H1 (cell line): ENCODE results near the gene ATXN1L. TPM values are rescaled to one million over a fixed set of nuclear protein-coding genes. Genes with fewer than 3 reads are reported as not detected.

Experiments
- CTCF ChIA-PET: fragments of 300-600 bp; sonication (Branson Sonifier 250); formaldehyde crosslinking; loops from one replicate; lab custom pipeline; 2021; ENCODE audit not compliant: partially characterized antibody; lab: Charles Lee
- POLR2A ChIA-PET: fragments of 300-600 bp; sonication (Branson Sonifier 250); formaldehyde crosslinking; loops from one replicate; lab custom pipeline; 2021; ENCODE audit warnings: inconsistent platforms; ENCODE audit not compliant: partially characterized antibody; lab: Charles Lee
- DNase-seq, 2 experiments: peaks; one replicate each; pipeline versions ENCODE4 v3.0.0 to v3.0.0-alpha.2; 2010 to 2022; ENCODE audit warnings: low spot score in 2 of 2, low read depth in 1 of 2, mixed read lengths in 1 of 2
- FAIRE-seq: peaks from 2 replicates; lab custom pipeline; 2011; peaks lifted over from hg19 to GRCh38; lab: Jason Lieb, UNC
- H2AFZ ChIP-seq: 2 replicates; pipeline ENCODE4 v1.8.1; 2012; ENCODE audit warnings: low read length, inconsistent platforms
- H2AK5ac ChIP-seq: 2 replicates; pipeline ENCODE4 v1.6.1; 2013; ENCODE audit warnings: low read depth, low read length
- H2BK120ac ChIP-seq: replicated peaks from 2 replicates; pipeline ENCODE3; 2013; ENCODE audit warnings: low read depth, low read length, inconsistent platforms
- H2BK12ac ChIP-seq: 2 replicates; pipeline ENCODE4 v1.6.1; 2013; ENCODE audit warnings: low read depth, low read length
- H2BK15ac ChIP-seq: 2 replicates; pipeline ENCODE4 v1.6.1; 2013; ENCODE audit warnings: low read length
- H2BK20ac ChIP-seq: 2 replicates; pipeline ENCODE4 v1.6.1; 2013; ENCODE audit warnings: low read length
- H2BK5ac ChIP-seq: 2 replicates; pipeline ENCODE4 v1.6.1; 2013; ENCODE audit warnings: low read depth, low read length
- H3K14ac ChIP-seq: 2 replicates; pipeline ENCODE4 v1.6.1; 2013; ENCODE audit warnings: inconsistent platforms; ENCODE audit not compliant: insufficient read length
- H3K18ac ChIP-seq: 2 replicates; pipeline ENCODE4 v1.6.1; 2013; ENCODE audit warnings: low read length; ENCODE audit errors: extremely low read depth
- H3K23ac ChIP-seq: 2 replicates; pipeline ENCODE4 v1.6.1; 2013; ENCODE audit warnings: inconsistent platforms; ENCODE audit not compliant: insufficient read length
- H3K23me2 ChIP-seq: 2 replicates; pipeline ENCODE4 v1.6.1; 2013; ENCODE audit warnings: low read depth, low read length
- H3K27ac ChIP-seq: 2 replicates; pipeline ENCODE4 v1.6.1; 2011; ENCODE audit warnings: low read depth, low read length, inconsistent platforms
- H3K27me3 ChIP-seq, 4 experiments: replicated peaks in 1 of 4; 1 replicate in 1 of 4; 2 replicates in 3 of 4; pipeline versions ENCODE4 v1.6.1 to v1.8.1; 2011 to 2013; ENCODE audit warnings: low read length in 3 of 4, mild to moderate bottlenecking in 3 of 4, inconsistent platforms in 2 of 4, mixed read lengths in 2 of 4, moderate library complexity in 1 of 4; ENCODE audit not compliant: control insufficient read depth in 3 of 4, insufficient read depth in 3 of 4; ENCODE audit errors: extremely low read depth in 1 of 4
- H3K36me3 ChIP-seq, 4 experiments: 2 replicates each; pipeline versions ENCODE4 v1.6.1 to v1.8.1; 2011 to 2013; ENCODE audit warnings: mild to moderate bottlenecking in 4 of 4, low read length in 3 of 4, moderate library complexity in 2 of 4, control low read depth in 1 of 4, inconsistent platforms in 1 of 4; ENCODE audit not compliant: insufficient read depth in 4 of 4, control insufficient read depth in 2 of 4
- H3K4ac ChIP-seq: replicated peaks from 2 replicates; pipeline ENCODE3; 2013; ENCODE audit warnings: low read length, low read depth, mixed read lengths, inconsistent platforms; ENCODE audit not compliant: insufficient read length
- H3K4me1 ChIP-seq, 4 experiments: replicated peaks in 1 of 4; 1 replicate in 1 of 4; 2 replicates in 3 of 4; pipeline versions ENCODE4 v1.6.1 to v1.8.1; 2011 to 2013; ENCODE audit warnings: low read length in 3 of 4, inconsistent platforms in 2 of 4, mixed read lengths in 1 of 4; ENCODE audit not compliant: insufficient read depth in 4 of 4, control insufficient read depth in 3 of 4
- H3K4me2 ChIP-seq, 2 experiments: 2 replicates each; pipeline versions ENCODE4 v1.6.1 to v1.8.1; 2011 to 2013; ENCODE audit warnings: low read depth in 2 of 2, low read length in 2 of 2, control low read depth in 1 of 2, inconsistent platforms in 1 of 2, mild to moderate bottlenecking in 1 of 2; ENCODE audit not compliant: insufficient read depth in 1 of 2
- H3K4me3 ChIP-seq, 4 experiments: fragments of 200-600, 300-600 bp in 1 of 4; sonication (generic), shearing (Covaris generic), sonication (Bioruptor Twin) in 1 of 4; 2 replicates each; pipeline versions ENCODE4 v1.5.1 to v1.8.1; 2011 to 2016; ENCODE audit warnings: low read length in 4 of 4, low read depth in 3 of 4, control low read depth in 2 of 4, inconsistent platforms in 2 of 4, mild to moderate bottlenecking in 2 of 4, mixed read lengths in 1 of 4, moderate library complexity in 1 of 4; ENCODE audit not compliant: insufficient read depth in 2 of 4; ENCODE audit errors: extremely low read depth in 1 of 4
- H3K56ac ChIP-seq: replicated peaks from 2 replicates; pipeline ENCODE3; 2013; ENCODE audit warnings: low read depth, mild to moderate bottlenecking, mixed read lengths, low read length, inconsistent platforms; ENCODE audit not compliant: insufficient read length
- H3K79me1 ChIP-seq: 2 replicates; pipeline ENCODE4 v1.6.1; 2013; ENCODE audit warnings: low read depth, low read length, control low read depth
- H3K79me2 ChIP-seq, 2 experiments: 2 replicates each; pipeline versions ENCODE4 v1.6.1 to v1.8.1; 2012 to 2013; ENCODE audit warnings: low read length in 2 of 2, mild to moderate bottlenecking in 2 of 2, inconsistent platforms in 1 of 2; ENCODE audit not compliant: insufficient read depth in 2 of 2, control insufficient read depth in 1 of 2
- H3K9ac ChIP-seq, 4 experiments: replicated peaks in 1 of 4; 1 replicate in 1 of 4; 2 replicates in 3 of 4; pipeline versions ENCODE4 v1.6.1 to v1.8.1; 2011 to 2013; ENCODE audit warnings: low read depth in 3 of 4, low read length in 3 of 4, control low read depth in 2 of 4, mild to moderate bottlenecking in 2 of 4, moderate library complexity in 2 of 4, inconsistent platforms in 1 of 4; ENCODE audit errors: extremely low read depth in 1 of 4
- H3K9me3 ChIP-seq, 2 experiments: 2 replicates each; pipeline versions ENCODE4 v1.6.1 to v1.8.1; 2012 to 2013; ENCODE audit warnings: mild to moderate bottlenecking in 2 of 2, moderate library complexity in 2 of 2, control low read depth in 1 of 2, inconsistent platforms in 1 of 2, low read depth in 1 of 2, low read length in 1 of 2, mixed read lengths in 1 of 2; ENCODE audit not compliant: insufficient read depth in 2 of 2
- H4K20me1 ChIP-seq, 2 experiments: replicated peaks in 1 of 2; 2 replicates each; pipeline versions ENCODE3 to v1.8.1; 2011 to 2013; ENCODE audit warnings: inconsistent platforms in 2 of 2, low read length in 2 of 2, mild to moderate bottlenecking in 1 of 2; ENCODE audit not compliant: insufficient read depth in 2 of 2, control insufficient read depth in 1 of 2
- H4K5ac ChIP-seq: 2 replicates; pipeline ENCODE4 v1.6.1; 2013; ENCODE audit warnings: low read length, low read depth, mixed read lengths, inconsistent platforms; ENCODE audit not compliant: insufficient read length
- H4K8ac ChIP-seq: 2 replicates; pipeline ENCODE4 v1.8.0; 2013; ENCODE audit warnings: mild to moderate bottlenecking, moderate library complexity, low read length, inconsistent platforms; ENCODE audit not compliant: insufficient read depth; ENCODE audit errors: extremely low read depth
- H4K91ac ChIP-seq: replicated peaks from 2 replicates; pipeline ENCODE3; 2013; ENCODE audit warnings: low read length, mixed read lengths, inconsistent platforms; ENCODE audit not compliant: insufficient read length
- BRCA1 ChIP-seq: IDR thresholded peaks from 2 replicates; pipeline ENCODE4 v1.6.1; 2012; ENCODE audit warnings: low read depth, low read length, improper control_type of control experiment
- HDAC2 ChIP-seq, 2 experiments: fragments of 300-600 bp in 1 of 2; sonication (generic) in 1 of 2; IDR thresholded peaks; 2 replicates each; pipeline ENCODE4 v1.6.1; 2011 to 2012; ENCODE audit warnings: low read depth in 2 of 2, low read length in 2 of 2, mild to moderate bottlenecking in 2 of 2, moderate library complexity in 2 of 2, borderline replicate concordance in 1 of 2, inconsistent platforms in 1 of 2
- KDM4A ChIP-seq: IDR thresholded peaks from one replicate; pipeline ENCODE4 v1.7.1; 2012; ENCODE audit warnings: low read depth, mild to moderate bottlenecking, moderate library complexity, low read length, inconsistent platforms; ENCODE audit not compliant: severe bottlenecking
- POLR2A ChIP-seq, 2 experiments: IDR thresholded peaks; 1 replicate in 1 of 2; 2 replicates in 1 of 2; pipeline ENCODE4 v1.6.1; 2011; ENCODE audit warnings: low read depth in 2 of 2, low read length in 2 of 2, mild to moderate bottlenecking in 2 of 2; ENCODE audit errors: control extremely low read depth in 1 of 2
- RBBP5 ChIP-seq: IDR thresholded peaks from 2 replicates; pipeline ENCODE4 v1.7.1; 2012; ENCODE audit warnings: low read depth, mild to moderate bottlenecking, inconsistent platforms, low read length, moderate library complexity, borderline replicate concordance
- RNF2 ChIP-seq: fragments of 200-900, 300-1000 bp; sonication (generic); IDR thresholded peaks from 2 replicates; pipeline ENCODE4 v1.7.1; 2016; ENCODE audit warnings: borderline replicate concordance, low read depth, mild to moderate bottlenecking, antibody characterized with exemption, low read length; ENCODE audit not compliant: poor library complexity, severe bottlenecking; ENCODE audit errors: missing control alignments
- RXRA ChIP-seq: IDR thresholded peaks from 2 replicates; pipeline ENCODE4 v1.6.1; 2011; ENCODE audit warnings: low read depth, mild to moderate bottlenecking, low read length, moderate library complexity; ENCODE audit not compliant: insufficient read depth
- SRF ChIP-seq: IDR thresholded peaks from 2 replicates; pipeline ENCODE4 v1.6.1; 2011; ENCODE audit warnings: mild to moderate bottlenecking, low read depth, low read length, moderate library complexity
- SUZ12 ChIP-seq: fragments of 200-600 bp; sonication (generic); IDR thresholded peaks from 2 replicates; pipeline ENCODE4 v1.6.1; 2012; ENCODE audit warnings: mild to moderate bottlenecking, inconsistent platforms, low read length, moderate library complexity, mixed read lengths
- YY1 ChIP-seq: IDR thresholded peaks from 2 replicates; pipeline ENCODE4 v1.6.1; 2011; ENCODE audit warnings: low read depth, mild to moderate bottlenecking, low read length
- ZNF274 ChIP-seq: IDR thresholded peaks from 2 replicates; pipeline ENCODE4 v1.7.0; 2012; ENCODE audit warnings: low read length, borderline replicate concordance; ENCODE audit errors: extremely low read depth
- WGBS, 2 experiments: shearing (Covaris generic) in 1 of 2; methylation state at CpG; one replicate each; pipeline versions ENCODE4 v1.1.6 to v1.1.7; 2013 to 2015; ENCODE audit warnings: low lambda C conversion rate in 2 of 2, mixed read lengths in 2 of 2, inconsistent platforms in 1 of 2, low coverage in 1 of 2, missing lambda C conversion rate in 1 of 2; ENCODE audit not compliant: insufficient replicate concordance in 2 of 2, insufficient coverage in 1 of 2, insufficient read length in 1 of 2; ENCODE audit errors: extremely low coverage in 1 of 2, missing lambda C conversion rate in 1 of 2; 5-methylcytosine and 5-hydroxymethylcytosine counted together
- polyA plus RNA-seq, 7 experiments: library from polyadenylated mRNA; depleted of rRNA in 3 of 7; stranded (reverse) in 5 of 7; unstranded in 2 of 7; fragments of >200 nt in 5 of 7; fragments of 200-250 nt in 2 of 7; gene quantifications; 1 replicate in 5 of 7; 2 replicates in 1 of 7; 4 replicates in 1 of 7; pipeline versions ENCODE4 v1.2.1 to v1.2.3, GENCODE V29; 2011 to 2013; ENCODE audit warnings: missing spikeins in 2 of 7, mixed read lengths in 2 of 7
- total RNA-seq: library from RNA; stranded (reverse); fragmentation: NEBNext Ultra II Directional; extraction: Animal tissue kit (Norgen Biotek cat#: 25700); gene quantifications from 2 replicates; pipeline ENCODE4 v1.2.1, GENCODE V29; 2021

Gene ATXN1L
- total and polyA plus RNA-seq, 2 of the 8 experiments (the other 6 are each of a cell fraction or from before 2014, with no cell fraction given) = 12.1 to 23.8 TPM

DNA sequence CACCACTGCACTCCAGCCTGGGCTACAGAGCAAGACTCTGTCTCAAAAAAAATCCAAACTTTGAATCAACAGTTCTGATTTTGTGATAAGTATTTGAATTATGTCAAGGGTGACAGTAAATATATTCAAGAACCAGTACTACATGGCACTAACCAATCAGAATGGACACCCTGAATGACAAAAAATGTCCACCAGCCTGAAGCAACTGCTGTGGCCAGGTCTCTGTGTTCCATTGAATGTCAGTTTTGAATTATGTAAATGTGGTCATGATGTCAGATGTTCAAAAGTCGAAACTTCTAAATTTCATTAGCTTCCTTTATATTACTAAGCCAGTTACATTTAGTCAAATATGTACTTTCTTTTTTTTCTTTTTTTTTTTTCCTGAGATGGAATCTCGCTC lies 15.4 kb upstream of the ATXN1L start:
- no peak for FAIRE-seq
- no peaks in the 10 kb centered on the region for H3K79me1 ChIP-seq
- CTCF ChIA-PET = interaction anchor here (1.0 kb wide), 1 partner anchor 10 kb away, joined by 3 read pairs; no protein-coding TSS in a partner anchor
- no peak overlapping the region for H3K9ac ChIP-seq
- no peak overlapping the region for H2AFZ ChIP-seq
- H3K27ac ChIP-seq = no peak overlapping the region
- no peak overlapping the region for H3K4me3 ChIP-seq
- no peaks in the 10 kb centered on the region for H3K9me3 ChIP-seq
- no peaks in the 10 kb centered on the region for H3K27me3 ChIP-seq
- no peak overlapping the region for H3K4ac ChIP-seq
- H3K23ac ChIP-seq = no peak overlapping the region
- TF ChIP-seq RBBP5 (no peak), POLR2A (IDR thresholded peaks at IDR 0.05; ENCODE audit: control extremely low read depth in 1 of 2, low read depth in 2 of 2, low read length in 2 of 2) (no peak), HDAC2 (IDR thresholded peaks at IDR 0.05; ENCODE audit: borderline replicate concordance in 1 of 2, low read depth in 2 of 2, low read length in 2 of 2) (no peak), KDM4A (no peak), SUZ12 (no peak), ZNF274 (no peak), RNF2 (no peak), BRCA1 (no peak), YY1 (no peak), SRF (no peak), RXRA (no peak)
- TF ChIP-seq, all 59 proteins: peak for 0
- POLR2A ChIA-PET = no interaction called here
- no peak for DNase-seq
- no peak overlapping the region for H2AK5ac ChIP-seq
- H3K36me3 ChIP-seq = no peaks in the 10 kb centered on the region
- no peak overlapping the region for H2BK12ac ChIP-seq
- no peak overlapping the region for H2BK20ac ChIP-seq
- H3K4me2 ChIP-seq = no peak overlapping the region
- H2BK5ac ChIP-seq = no peak overlapping the region
- peaks cover 2% of the 10 kb centered on the region; the same call in 1 of the 2 replicates for H3K23me2 ChIP-seq
- no peak overlapping the region for H3K14ac ChIP-seq
- no peak overlapping the region for H4K8ac ChIP-seq
- H4K91ac ChIP-seq = no peak overlapping the region
- no peak overlapping the region for H3K56ac ChIP-seq
- no peak overlapping the region for H2BK15ac ChIP-seq
- H3K18ac ChIP-seq = no peak overlapping the region
- H4K20me1 ChIP-seq = no peaks in the 10 kb centered on the region
- H3K4me1 ChIP-seq = no peaks in the 10 kb centered on the region
- no peak overlapping the region for H4K5ac ChIP-seq
- no peak overlapping the region for H2BK120ac ChIP-seq
- H3K79me2 ChIP-seq = no peaks in the 10 kb centered on the region
- WGBS, 2 experiments = 100% methylated on average over 1 of the region's 2 CpGs; no CpG with 5 or more reads in 1 of the 2 experiments
